Vagina (tissue), 2 donors: ENCODE data around the gene EGR2.
"Not testable (repeated sequence)": the region's sequence is repeated elsewhere in the genome, so short reads cannot be mapped to it uniquely, and the experiment has no call there.

Experiments used
- POLR2A ChIP-seq, 2 donors: fragments of 450-650 bp; IDR thresholded peaks; one replicate each; pipeline ENCODE4 v1.6.1; 2017; ENCODE audit warnings: antibody characterized with exemption in 2 of 2, mild to moderate bottlenecking in 2 of 2, moderate library complexity in 2 of 2
- TF ChIP-seq, protein P1 (sequence below), 3 experiments: fragments of 450-650 bp in 2 of 3; fragments of 200-600 bp in 1 of 3; sonication (generic) in 1 of 3; IDR thresholded peaks; one replicate each; pipeline ENCODE4 v1.5.1; 2017 to 2019; ENCODE audit warnings: antibody characterized with exemption in 3 of 3, mild to moderate bottlenecking in 2 of 3, moderate library complexity in 2 of 3

DNA sequence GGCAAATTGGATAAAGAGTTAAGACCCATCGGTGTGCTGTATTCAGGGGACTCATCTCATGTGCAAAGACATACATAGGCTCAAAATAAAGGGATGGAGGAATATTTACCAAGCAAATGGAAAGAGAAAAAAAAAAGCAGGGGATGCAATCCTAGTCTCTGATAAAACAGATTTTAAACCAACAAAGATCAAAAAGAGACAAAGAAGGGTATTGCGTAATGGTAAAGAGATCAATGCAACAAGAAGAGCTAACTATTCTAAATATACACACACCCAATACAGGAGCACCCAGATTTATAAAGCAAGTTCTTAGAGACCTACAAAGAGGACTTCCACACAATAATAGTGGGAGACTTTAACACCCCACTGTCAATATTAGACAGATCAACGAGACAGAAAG, 31.6 kb downstream of the EGR2 start:
- TF ChIP-seq, protein P1, sequence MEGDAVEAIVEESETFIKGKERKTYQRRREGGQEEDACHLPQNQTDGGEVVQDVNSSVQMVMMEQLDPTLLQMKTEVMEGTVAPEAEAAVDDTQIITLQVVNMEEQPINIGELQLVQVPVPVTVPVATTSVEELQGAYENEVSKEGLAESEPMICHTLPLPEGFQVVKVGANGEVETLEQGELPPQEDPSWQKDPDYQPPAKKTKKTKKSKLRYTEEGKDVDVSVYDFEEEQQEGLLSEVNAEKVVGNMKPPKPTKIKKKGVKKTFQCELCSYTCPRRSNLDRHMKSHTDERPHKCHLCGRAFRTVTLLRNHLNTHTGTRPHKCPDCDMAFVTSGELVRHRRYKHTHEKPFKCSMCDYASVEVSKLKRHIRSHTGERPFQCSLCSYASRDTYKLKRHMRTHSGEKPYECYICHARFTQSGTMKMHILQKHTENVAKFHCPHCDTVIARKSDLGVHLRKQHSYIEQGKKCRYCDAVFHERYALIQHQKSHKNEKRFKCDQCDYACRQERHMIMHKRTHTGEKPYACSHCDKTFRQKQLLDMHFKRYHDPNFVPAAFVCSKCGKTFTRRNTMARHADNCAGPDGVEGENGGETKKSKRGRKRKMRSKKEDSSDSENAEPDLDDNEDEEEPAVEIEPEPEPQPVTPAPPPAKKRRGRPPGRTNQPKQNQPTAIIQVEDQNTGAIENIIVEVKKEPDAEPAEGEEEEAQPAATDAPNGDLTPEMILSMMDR (IDR thresholded peaks at IDR 0.05), result not testable (repeated sequence)
- TF ChIP-seq POLR2A (IDR thresholded peaks at IDR 0.05), result not testable (repeated sequence)
